Measurements from ENCODE around the gene STK24.

STK24 gene

GRCh38 chr13:98446234-98446621 lies 130.7 kb downstream of the STK24 start:
- no peak for DNase-seq

GRCh38 chr13:98445340-98446233 lies 131.3 kb downstream of the STK24 start:
- DNase-seq: no peak

GRCh38 chr13:98444381-98444780 lies 132.5 kb downstream of the STK24 start:
- no peak for DNase-seq

GRCh38 chr13:98443800-98444325 lies 133.0 kb downstream of the STK24 start:
- DNase-seq: no peak

- DNase-seq: no peak
Observed at GRCh38 chr13:98443329-98443728, 133.6 kb downstream of the STK24 start.

GRCh38 chr13:98442391-98443230 lies 134.3 kb downstream of the STK24 start:
- no peak for DNase-seq

- DNase-seq: no peak
Observed at GRCh38 chr13:98441056-98441676, 135.7 kb downstream of the STK24 start.

- DNase-seq: no peak
Observed at GRCh38 chr13:98440390-98441055, 136.4 kb downstream of the STK24 start.

GRCh38 chr13:98439896-98440295 lies 137.0 kb downstream of the STK24 start:
- DNase-seq: no peak

GRCh38 chr13:98439126-98439828 lies 137.6 kb downstream of the STK24 start:
- DNase-seq: no peak

- DNase-seq: no peak
Observed at GRCh38 chr13:98438246-98439125, 138.4 kb downstream of the STK24 start.

GRCh38 chr13:98436233-98436910 lies 140.5 kb downstream of the STK24 start:
- DNase-seq: no peak

- DNase-seq: no peak
Observed at GRCh38 chr13:98435376-98435775, 141.5 kb downstream of the STK24 start.

- no peak for DNase-seq
Observed at GRCh38 chr13:98434060-98434459, 142.8 kb downstream of the STK24 start.

GRCh38 chr13:98433654-98434053 lies 143.3 kb downstream of the STK24 start:
- no peak for DNase-seq

GRCh38 chr13:98432638-98433037 lies 144.3 kb downstream of the STK24 start:
- no peak for DNase-seq

- DNase-seq: no peak
Observed at GRCh38 chr13:98429977-98430736, 146.8 kb downstream of the STK24 start.

- DNase-seq: no peak
Observed at GRCh38 chr13:98429531-98429930, 147.4 kb downstream of the STK24 start.

GRCh38 chr13:98429081-98429480 lies 147.8 kb downstream of the STK24 start:
- no peak for DNase-seq
